Bone marrow (tissue), 2 donors: Measurements from ENCODE around the gene TREX2.
"Not testable (repeated sequence)": the region's sequence is repeated elsewhere in the genome, so short reads cannot be mapped to it uniquely, and the experiment has no call there.

Experiments
- DNase-seq, 2 donors: peaks; one replicate each; lab custom pipeline; 2025; lab: John Stamatoyannopoulos, UW

TREX2 gene

GRCh38 chrX:153406903-153407302, 39.0 kb downstream of the TREX2 start:
- DNase-seq: no peak

GRCh38 chrX:153406011-153406410, 39.8 kb downstream of the TREX2 start:
- DNase-seq: no peak

GRCh38 chrX:153405426-153405825, 40.4 kb downstream of the TREX2 start:
- DNase-seq: no peak

- DNase-seq: not testable (repeated sequence)
Observed at GRCh38 chrX:153404333-153404732, 41.5 kb downstream of the TREX2 start.

GRCh38 chrX:153401133-153401764, 44.6 kb downstream of the TREX2 start, which contains the start of gene PNMA6E:
Gene PNMA6E, minus strand, starts transcription at chrX:153401350. Its CDS starts 2,501 bp downstream, at chrX:153398849.
- no peak for DNase-seq

- no peak for DNase-seq
Observed at GRCh38 chrX:153400146-153401132, 45.4 kb downstream of the TREX2 start.

GRCh38 chrX:153398275-153398960, 47.4 kb downstream of the TREX2 start:
- DNase-seq: no peak

GRCh38 chrX:153397256-153397960, 48.4 kb downstream of the TREX2 start:
- no peak for DNase-seq

GRCh38 chrX:153396320-153397195, 49.3 kb downstream of the TREX2 start:
- no peak for DNase-seq

- no peak for DNase-seq
Observed at GRCh38 chrX:153395613-153396319, 50.1 kb downstream of the TREX2 start.

- no peak for DNase-seq
Observed at GRCh38 chrX:153394612-153395011, 51.2 kb downstream of the TREX2 start.
